HUES48 (cell line): ENCODE measurements around the gene METTL24.
"Not testable (repeated sequence)": the region's sequence is repeated elsewhere in the genome, so short reads cannot be mapped to it uniquely, and the experiment has no call there.

Source experiments
- H3K27ac ChIP-seq: one replicate; pipeline ENCODE4 v1.7.0; 2013; ENCODE audit warnings: low read depth, low read length, inconsistent platforms
- H3K27me3 ChIP-seq: 2 replicates; pipeline ENCODE4 v1.6.1; 2013; ENCODE audit warnings: mild to moderate bottlenecking, low read length; ENCODE audit not compliant: control insufficient read depth, insufficient read depth
- H3K36me3 ChIP-seq: 2 replicates; pipeline ENCODE4 v1.6.1; 2013; ENCODE audit warnings: low read length; ENCODE audit not compliant: control insufficient read depth, insufficient read depth
- H3K4me1 ChIP-seq: 2 replicates; pipeline ENCODE4 v1.6.1; 2013; ENCODE audit warnings: mild to moderate bottlenecking, low read length; ENCODE audit not compliant: control insufficient read depth, insufficient read depth
- H3K4me3 ChIP-seq: 2 replicates; pipeline ENCODE4 v1.5.1; 2013; ENCODE audit warnings: mild to moderate bottlenecking, low read depth, low read length
- H3K9ac ChIP-seq: 2 replicates; pipeline ENCODE4 v1.6.1; 2013; ENCODE audit warnings: mild to moderate bottlenecking, low read depth, low read length, moderate library complexity
- H3K9me3 ChIP-seq: 2 replicates; pipeline ENCODE4 v1.6.1; 2013; ENCODE audit warnings: low read length; ENCODE audit not compliant: control insufficient read depth, insufficient read depth

METTL24 gene

GRCh38 chr6:110287462-110288341 lies 70.4 kb downstream of the METTL24 start:
- Histone ChIP-seq H3K9me3 (no peaks in the 10 kb centered on the region), H3K4me3 (no peak overlapping the region)

GRCh38 chr6:110285306-110286060 lies 72.7 kb downstream of the METTL24 start:
- H3K9me3 ChIP-seq, result no peaks in the 10 kb centered on the region
- H3K27me3 ChIP-seq, result no peaks in the 10 kb centered on the region
- H3K4me1 ChIP-seq, result peaks cover 7% of the 10 kb centered on the region; the same call in 1 of the 2 replicates
- no peak overlapping the region for H3K27ac ChIP-seq
- H3K4me3 ChIP-seq, result no peak overlapping the region
- H3K9ac ChIP-seq, result no peak overlapping the region
- no peaks in the 10 kb centered on the region for H3K36me3 ChIP-seq

More at GRCh38 chr6:110287462-110288341, 70.4 kb downstream of the METTL24 start:
- Histone ChIP-seq H3K36me3 (no peaks in the 10 kb centered on the region), H3K9ac (no peak overlapping the region), H3K27ac (no peak overlapping the region), H3K4me1 (peaks cover 7% of the 10 kb centered on the region; the same call in 1 of the 2 replicates), H3K27me3 (no peaks in the 10 kb centered on the region)

GRCh38 chr6:110284855-110285254 lies 73.3 kb downstream of the METTL24 start:
- Histone ChIP-seq H3K27me3 (no peaks in the 10 kb centered on the region), H3K27ac (no peak overlapping the region), H3K9ac (no peak overlapping the region), H3K36me3 (no peaks in the 10 kb centered on the region), H3K4me1 (peaks cover 7% of the 10 kb centered on the region; the same call in 1 of the 2 replicates), H3K9me3 (no peaks in the 10 kb centered on the region), H3K4me3 (no peak overlapping the region)

GRCh38 chr6:110283657-110284056 lies 74.5 kb downstream of the METTL24 start:
- Histone ChIP-seq H3K4me3 (no peak overlapping the region), H3K4me1 (peaks cover 7% of the 10 kb centered on the region; the same call in 1 of the 2 replicates), H3K36me3 (no peaks in the 10 kb centered on the region), H3K9ac (no peak overlapping the region), H3K27me3 (no peaks in the 10 kb centered on the region), H3K9me3 (no peaks in the 10 kb centered on the region), H3K27ac (no peak overlapping the region)

GRCh38 chr6:110282412-110282811 lies 75.7 kb downstream of the METTL24 start:
- Histone ChIP-seq H3K36me3 (no peaks in the 10 kb centered on the region), H3K4me3 (no peak overlapping the region), H3K27ac (no peak overlapping the region), H3K4me1 (peaks cover 7% of the 10 kb centered on the region; the same call in 1 of the 2 replicates), H3K27me3 (no peaks in the 10 kb centered on the region), H3K9me3 (no peaks in the 10 kb centered on the region), H3K9ac (no peak overlapping the region)

GRCh38 chr6:110277100-110277665 lies 81.0 kb downstream of the METTL24 start:
- Histone ChIP-seq H3K4me1 (peaks cover 10% of the 10 kb centered on the region), H3K27ac (no peak overlapping the region), H3K9me3 (no peaks in the 10 kb centered on the region), H3K4me3 (no peak overlapping the region), H3K27me3 (no peaks in the 10 kb centered on the region), H3K9ac (no peak overlapping the region), H3K36me3 (no peaks in the 10 kb centered on the region)

- H3K9ac ChIP-seq, H3K9me3 ChIP-seq, H3K27me3 ChIP-seq, H3K4me3 ChIP-seq, H3K36me3 ChIP-seq, H3K27ac ChIP-seq: not testable (repeated sequence)
- peaks cover 26% of the 10 kb centered on the region for H3K4me1 ChIP-seq
Measured at GRCh38 chr6:110272781-110273180, 85.4 kb downstream of the METTL24 start.

- no peaks in the 10 kb centered on the region for H3K9me3 ChIP-seq
- H3K9ac ChIP-seq, result no peak overlapping the region
- no peaks in the 10 kb centered on the region for H3K36me3 ChIP-seq
- no peak overlapping the region for H3K4me3 ChIP-seq
- peaks cover 20% of the 10 kb centered on the region for H3K4me1 ChIP-seq
- no peak overlapping the region for H3K27ac ChIP-seq
- no peaks in the 10 kb centered on the region for H3K27me3 ChIP-seq
Measured at GRCh38 chr6:110271732-110272022, 86.5 kb downstream of the METTL24 start.

- Histone ChIP-seq H3K4me1 (peaks cover 15% of the 10 kb centered on the region), H3K27me3 (no peaks in the 10 kb centered on the region), H3K9me3 (no peaks in the 10 kb centered on the region), H3K27ac (peak overlapping the region; percentile 91), H3K36me3 (no peaks in the 10 kb centered on the region), H3K4me3 (peak overlapping the region; percentile 28; the same call in 1 of the 2 replicates), H3K9ac (peak overlapping the region; percentile 69; the same call in 1 of the 2 replicates)
Measured at GRCh38 chr6:110270165-110270564, 88.0 kb downstream of the METTL24 start.

GRCh38 chr6:110269623-110270022 lies 88.5 kb downstream of the METTL24 start:
- Histone ChIP-seq H3K4me1 (peaks cover 15% of the 10 kb centered on the region), H3K36me3 (no peaks in the 10 kb centered on the region), H3K27me3 (no peaks in the 10 kb centered on the region), H3K9ac (peak overlapping the region; percentile 62; the same call in 1 of the 2 replicates), H3K27ac (peak overlapping the region; percentile 91), H3K9me3 (no peaks in the 10 kb centered on the region), H3K4me3 (peak overlapping the region; percentile 28; the same call in 1 of the 2 replicates)
